Measurements from ENCODE around the gene HEATR1.
"Not testable (repeated sequence)": the region's sequence is repeated elsewhere in the genome, so short reads cannot be mapped to it uniquely, and the experiment has no call there.

GRCh38 chr1:236607597-236607996 is 3.3 kb upstream of the HEATR1 start:
- not testable (repeated sequence) for TF ChIP-seq CTCF, POLR2A (IDR thresholded peaks at IDR 0.05)
